GM19468 (cell line): ENCODE measurements around the gene IGF2BP3.

ENCODE experiments used
- ATAC-seq: cut with Tn5 transposase; IDR thresholded peaks from one replicate; pipeline ENCODE4 v1.9.1; 2021; ENCODE audit warnings: mild to moderate bottlenecking, moderate library complexity, moderate number of reproducible peaks; ENCODE audit not compliant: unreplicated experiment; ENCODE audit errors: extremely low read depth

The IGF2BP3 gene

DNA sequence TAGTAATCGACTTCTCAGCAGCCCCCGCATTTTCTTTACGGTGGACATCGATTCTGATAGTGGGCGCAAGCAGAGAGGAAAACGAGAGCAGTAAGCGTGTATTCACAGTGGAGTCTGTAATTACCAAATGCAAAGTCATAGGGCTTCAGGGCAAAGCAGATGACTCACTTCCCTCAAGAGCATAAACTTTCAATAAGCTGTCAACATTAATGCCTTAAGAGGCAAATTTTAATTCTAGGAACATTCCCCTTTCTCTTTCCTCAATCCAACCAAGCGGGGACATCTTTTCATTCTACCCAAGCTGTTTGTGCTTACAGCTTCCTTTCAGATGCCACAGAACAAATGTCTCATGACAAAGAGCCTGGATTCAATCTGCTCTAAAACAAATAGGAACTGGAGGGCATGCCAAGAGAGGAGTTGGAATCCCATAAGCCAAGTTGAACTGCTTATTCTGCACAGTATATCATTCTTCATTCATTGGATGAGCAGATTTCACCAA, 122.6 kb downstream of the IGF2BP3 start:
- ATAC-seq = no peak

DNA sequence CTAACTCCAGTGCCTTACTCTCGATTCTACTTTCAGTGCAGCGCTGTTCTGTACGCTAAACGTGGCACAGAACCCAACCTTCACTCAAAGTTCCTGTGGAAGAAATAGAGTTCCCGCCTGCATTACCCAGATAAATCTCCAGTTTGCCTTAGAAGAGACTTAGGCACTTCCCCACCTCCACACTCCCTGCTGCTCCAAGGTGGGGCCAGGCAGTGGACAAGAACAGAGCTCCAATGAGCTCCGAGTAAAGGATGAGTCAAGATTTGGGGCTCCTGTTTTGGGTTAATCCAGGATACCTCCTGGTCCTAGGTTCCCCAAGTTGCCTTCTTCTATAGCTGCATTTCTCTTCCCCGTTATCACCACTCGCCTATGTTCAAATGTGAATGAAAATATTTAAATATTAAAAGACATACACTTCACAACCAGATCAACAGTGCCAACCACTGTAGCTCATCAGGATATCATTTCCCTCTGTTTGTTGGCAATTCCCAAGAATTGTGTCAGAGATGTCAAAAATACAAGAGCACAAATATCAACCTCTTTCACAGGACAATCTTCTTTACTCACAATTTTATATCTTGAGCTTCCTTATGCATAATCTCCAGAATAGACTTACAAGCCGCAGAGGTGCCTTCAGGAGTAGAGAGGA, 123.1 kb downstream of the IGF2BP3 start:
- ATAC-seq = no peak

DNA sequence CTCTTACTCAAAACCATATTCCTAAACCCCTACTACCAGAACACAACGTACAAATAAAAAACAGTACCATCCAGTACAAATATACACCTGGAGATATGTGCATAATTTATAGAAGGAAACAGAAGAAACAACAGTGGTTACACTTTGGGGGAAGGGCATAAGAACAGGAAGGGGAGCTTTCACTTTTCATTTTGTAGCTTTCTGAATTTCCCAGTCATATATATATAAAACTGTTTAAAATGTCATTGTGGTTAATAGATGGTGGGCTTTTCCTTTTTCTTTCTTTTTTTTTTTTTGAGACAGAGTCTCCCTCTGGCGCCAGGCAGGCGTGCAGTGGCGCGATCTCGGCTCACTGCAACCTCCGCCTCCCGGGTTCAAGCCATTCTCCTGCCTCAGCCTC, 124.0 kb downstream of the IGF2BP3 start:
- no peak for ATAC-seq

DNA sequence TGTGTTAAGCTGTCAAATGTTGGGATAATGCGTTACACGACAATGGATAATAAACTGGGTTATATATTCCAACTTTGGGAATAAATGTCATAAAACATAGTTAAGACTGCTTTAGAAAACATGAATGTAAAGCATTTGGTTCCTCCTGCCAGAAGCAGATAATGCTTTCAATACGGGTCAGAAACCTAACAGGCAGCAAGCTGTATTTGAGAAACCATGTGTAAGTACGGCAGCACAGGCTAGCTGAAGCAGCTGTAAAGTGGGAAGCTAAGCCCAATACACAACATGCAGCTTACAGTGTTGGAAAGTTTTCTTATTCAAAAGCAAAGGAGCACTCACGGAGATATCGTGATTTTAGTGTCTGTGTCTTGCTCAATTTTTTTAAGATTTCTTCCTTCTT, 124.7 kb downstream of the IGF2BP3 start:
- no peak for ATAC-seq

DNA sequence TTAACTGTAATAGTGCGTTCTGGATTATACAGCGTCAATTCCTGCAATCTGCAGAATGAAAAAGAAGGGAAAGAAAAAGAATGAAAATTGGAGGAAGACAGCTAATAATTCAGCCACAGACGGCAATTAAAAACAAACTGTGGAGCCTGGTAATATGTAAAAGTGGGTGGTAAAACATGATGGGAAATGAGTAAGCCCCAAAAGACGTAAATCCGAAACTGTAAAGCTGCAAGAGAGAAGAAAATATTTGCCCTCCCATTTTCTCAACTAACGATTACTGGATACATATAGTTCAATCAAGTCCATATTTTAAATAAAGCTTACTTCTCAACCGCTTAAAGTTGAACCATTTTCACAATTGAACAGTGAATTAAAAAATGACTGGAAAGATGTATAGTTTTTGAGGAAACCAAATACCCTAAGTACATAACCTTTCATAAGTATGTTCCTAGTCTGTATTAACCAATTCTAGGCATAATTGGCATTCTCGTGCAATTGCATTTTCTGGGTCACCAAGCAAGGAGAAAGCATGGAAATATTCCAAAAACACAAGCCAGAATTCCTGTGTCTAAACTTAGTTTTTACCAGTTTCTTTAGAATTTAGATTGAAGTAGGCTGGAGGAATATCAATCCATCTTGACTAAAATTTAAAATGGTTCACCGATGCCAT, 126.3 kb downstream of the IGF2BP3 start:
- ATAC-seq = no peak

DNA sequence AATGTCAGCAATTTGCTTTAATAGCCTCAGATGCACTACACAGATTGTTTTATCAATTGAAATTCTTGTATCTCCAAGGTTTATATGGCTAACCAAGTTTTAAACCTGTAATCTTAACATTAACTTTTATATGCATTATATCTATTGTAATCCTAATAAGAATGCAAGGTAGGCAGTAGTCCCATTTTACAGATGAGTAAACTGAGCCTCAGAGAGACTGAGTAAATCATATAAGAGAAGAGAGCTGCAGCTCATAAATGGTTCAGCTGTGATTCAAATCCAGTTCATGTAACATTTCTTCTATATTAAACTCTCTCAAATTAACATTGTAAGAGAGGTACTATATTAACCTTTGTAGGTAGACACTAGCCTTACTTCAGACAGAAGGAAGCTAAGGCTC, 127.2 kb downstream of the IGF2BP3 start:
- ATAC-seq = no peak

DNA sequence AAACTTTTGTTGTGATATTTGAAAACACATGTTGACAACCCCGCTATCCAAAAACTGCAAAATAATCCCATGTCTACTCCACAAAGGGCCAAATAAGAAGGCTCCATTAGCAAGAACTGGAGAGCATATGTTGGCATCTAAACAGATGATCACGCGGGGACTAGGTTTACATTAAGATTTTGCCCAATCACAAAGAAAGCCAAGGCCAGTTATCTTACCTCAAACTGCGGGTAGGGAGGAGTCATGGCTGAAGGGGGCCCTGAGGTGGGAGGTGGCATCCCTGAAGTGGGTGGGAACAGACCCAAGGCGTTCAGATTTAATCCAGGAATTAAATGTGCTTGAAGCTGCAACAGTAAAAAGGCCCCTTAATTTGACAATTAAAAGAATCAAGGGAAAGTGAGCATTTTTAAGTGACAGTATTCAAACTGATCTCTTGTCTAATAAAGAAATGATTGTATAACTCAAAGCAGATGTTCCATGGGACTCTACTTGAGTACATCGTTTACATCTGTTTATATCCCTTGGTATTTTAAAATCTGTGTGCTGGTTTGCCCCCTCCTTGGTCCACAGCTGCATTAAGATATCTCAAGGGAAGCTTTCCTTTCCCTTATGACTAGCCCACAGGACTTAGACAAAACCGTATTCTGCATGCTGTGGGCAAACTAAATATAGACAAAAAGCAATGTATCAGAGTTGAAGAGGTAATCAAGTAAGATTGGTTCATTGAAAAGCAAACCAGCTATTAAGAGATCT, 128.3 kb downstream of the IGF2BP3 start:
- ATAC-seq = no peak

DNA sequence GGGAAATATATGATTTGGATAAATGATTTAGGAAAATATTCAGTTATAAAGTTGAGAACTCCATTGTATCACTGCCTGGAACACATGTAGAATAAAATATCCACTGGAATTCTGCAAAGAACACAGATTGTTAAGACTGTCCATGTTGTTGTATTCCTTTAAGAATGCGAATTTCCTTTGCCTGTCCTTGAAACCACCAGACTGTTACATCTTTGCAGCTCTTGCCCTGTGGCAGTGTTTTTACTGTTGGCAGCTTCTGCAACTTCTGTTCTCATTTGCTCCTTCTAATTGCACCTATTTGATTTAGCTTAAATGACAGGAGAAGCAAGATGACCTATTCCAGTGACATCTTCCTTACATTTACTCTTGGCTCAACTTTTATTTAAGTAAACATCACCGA, 131.4 kb downstream of the IGF2BP3 start:
- no peak for ATAC-seq

DNA sequence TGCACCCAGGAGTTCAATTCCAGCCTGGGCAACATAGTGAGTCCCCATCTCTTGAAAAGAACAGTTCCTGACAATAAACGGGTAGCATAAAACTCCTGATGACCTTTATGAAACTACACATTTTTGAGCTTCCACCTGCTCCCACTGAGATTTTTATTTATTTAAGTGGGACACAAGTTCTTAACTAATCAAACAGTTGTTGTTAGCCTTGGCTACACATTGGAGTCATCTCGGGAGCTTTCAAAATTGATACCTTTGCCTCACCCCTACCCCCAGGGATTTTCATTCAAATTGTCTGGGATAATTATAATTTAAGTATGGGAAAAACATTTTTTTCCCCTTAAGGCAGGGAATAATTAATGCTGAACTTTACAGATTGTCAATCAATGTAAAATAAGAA, 131.9 kb downstream of the IGF2BP3 start:
- no peak for ATAC-seq

DNA sequence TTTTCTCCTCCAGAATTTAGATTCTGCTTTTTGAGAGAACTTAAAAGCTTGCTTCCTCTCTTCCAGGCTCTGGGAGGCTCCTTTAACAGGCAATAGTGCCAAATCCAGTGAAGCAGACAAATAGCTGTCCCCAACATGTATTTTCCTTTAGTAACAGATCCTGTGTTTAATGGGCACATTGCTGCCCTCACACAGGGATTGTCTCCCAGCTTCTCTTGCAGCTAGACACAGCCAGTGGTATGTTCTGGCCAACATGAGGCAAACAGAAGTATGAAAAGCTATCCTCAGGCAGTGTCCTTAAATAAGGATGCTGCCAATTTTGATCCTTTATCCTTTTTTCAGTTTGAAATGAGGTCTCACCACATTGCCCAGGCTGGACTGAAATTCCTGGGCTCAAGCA, 132.9 kb downstream of the IGF2BP3 start:
- ATAC-seq = no peak

DNA sequence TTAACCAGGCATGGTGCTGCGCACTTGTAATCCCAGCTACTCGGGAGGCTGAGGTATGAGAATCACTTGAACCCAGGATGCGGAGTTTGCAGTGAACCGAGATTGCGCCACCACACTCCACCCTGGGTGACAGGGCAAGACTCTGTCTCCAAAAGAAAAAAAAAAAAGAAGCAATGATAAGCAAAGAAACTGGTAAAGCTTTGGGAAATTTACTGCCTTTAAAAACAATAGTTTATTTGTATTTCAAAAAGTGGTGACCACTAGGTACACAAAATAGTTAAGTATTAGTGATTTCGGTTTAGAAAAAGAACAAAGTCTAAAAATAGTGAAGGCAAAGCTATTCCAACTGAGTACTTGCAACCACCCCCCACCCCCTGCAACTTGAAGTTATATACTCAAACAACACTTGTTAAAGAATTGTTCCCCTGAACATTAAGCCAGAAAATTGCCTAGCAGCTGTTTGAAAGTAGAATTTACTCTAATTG, 133.4 kb downstream of the IGF2BP3 start:
- ATAC-seq = no peak

DNA sequence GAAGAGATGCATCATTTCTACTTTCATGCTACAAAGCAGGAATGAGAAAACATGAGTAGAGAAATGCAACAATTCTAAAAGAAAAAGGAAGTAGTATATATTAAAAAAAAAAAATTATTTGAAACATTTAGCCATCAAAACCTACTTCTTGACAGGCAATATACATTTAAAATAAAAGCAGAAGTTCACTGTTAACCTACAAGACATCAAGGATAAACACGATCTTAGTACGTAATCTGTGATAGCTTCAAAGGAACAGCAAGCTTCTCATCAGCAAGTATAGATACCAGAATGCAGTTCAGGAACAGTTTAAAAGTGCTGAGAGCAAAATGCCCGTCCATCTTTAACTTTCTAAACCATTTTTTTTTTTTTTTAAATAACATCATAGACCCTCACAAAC, 134.2 kb downstream of the IGF2BP3 start:
- ATAC-seq = no peak

DNA sequence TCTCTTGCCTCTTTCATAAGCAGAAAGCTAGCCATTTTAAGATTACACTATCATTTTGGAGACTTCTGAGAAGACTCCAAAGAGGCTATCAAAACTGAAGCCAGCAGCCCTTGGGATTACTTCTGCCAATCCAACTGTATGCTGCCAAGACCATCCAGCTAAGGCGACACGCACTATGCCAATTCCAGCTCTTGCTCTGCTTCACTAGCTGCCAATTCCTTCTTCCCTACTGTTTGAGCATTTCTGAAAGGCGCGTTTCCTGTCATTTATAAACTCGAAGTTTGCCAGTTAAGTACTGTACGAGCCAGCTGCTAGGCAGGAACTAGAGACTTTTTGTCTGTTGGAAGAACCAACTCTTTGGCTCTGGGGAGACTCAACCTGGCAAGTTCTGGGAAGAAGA, 134.7 kb downstream of the IGF2BP3 start:
- no peak for ATAC-seq

DNA sequence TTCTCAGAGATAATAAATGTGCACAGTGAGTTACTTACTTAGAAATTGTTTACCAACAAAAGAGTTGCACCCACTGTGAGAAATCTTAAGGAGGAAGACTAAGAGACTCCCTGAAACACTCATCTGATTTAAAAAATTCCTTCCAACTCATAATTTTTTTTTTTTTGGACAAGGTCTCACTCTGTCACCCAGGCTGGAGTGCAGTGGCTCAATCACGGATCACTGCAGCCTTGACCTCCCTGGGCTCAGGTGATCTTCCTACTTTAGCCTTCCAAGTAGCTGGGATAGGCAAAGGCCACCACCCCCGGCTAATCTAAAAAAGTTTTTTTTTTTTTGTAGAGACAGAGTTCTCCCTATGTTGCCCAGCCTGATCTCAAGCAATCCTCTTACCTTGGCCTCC, 135.2 kb downstream of the IGF2BP3 start:
- no peak for ATAC-seq

DNA sequence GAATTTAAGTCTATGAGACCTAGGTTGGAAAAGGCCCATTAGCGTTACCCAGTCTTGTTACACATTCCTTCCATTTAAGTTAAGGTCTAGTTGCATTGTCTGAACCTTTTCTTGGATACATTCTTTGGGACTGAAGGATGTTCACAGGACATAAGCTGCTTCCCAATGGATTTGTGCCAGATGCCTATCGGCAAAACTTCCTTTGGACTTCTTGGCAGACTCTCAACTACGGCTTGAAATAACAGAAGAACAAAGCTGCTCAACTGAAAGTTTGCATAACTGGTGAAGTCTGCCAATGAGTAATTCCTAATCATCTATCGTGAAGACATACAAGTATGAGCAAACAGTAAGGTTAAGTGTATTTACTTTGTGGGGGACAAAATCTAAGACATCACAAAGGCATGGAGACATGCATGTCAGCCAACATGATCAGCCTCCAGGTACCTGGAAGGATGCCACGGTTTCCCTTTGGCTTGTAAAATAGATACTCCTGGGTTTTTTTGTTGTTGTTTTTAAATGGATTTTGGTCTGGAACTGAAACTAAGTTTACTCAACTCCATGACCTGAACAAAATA, 135.7 kb downstream of the IGF2BP3 start:
- no peak for ATAC-seq

DNA sequence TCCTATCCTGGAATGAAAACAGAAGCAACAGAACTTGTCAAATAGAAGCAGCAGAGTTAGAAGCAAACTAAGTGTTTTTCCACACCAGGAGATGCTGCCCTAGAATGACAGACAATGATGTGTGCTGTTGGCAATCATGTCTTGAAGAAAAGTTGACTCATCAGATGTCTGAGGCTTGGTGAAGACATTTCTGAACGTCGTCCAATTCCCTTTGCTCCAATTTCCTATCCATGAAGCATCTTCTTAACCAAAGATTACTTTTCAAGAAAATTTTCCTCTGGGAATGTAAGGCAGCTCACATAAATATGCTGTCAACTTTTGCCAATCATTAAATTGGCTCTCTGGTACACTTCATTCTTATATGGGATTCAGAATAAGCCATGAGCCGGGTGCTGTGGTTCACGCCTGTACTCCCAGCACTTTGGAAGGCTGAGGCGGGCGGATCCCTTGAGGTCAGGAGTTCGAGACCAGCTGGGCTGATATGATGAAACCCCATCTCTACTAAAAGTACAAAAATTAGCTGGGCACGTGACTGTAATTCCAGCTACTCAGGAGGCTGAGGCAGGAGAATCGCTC, 136.5 kb downstream of the IGF2BP3 start:
- no peak for ATAC-seq

DNA sequence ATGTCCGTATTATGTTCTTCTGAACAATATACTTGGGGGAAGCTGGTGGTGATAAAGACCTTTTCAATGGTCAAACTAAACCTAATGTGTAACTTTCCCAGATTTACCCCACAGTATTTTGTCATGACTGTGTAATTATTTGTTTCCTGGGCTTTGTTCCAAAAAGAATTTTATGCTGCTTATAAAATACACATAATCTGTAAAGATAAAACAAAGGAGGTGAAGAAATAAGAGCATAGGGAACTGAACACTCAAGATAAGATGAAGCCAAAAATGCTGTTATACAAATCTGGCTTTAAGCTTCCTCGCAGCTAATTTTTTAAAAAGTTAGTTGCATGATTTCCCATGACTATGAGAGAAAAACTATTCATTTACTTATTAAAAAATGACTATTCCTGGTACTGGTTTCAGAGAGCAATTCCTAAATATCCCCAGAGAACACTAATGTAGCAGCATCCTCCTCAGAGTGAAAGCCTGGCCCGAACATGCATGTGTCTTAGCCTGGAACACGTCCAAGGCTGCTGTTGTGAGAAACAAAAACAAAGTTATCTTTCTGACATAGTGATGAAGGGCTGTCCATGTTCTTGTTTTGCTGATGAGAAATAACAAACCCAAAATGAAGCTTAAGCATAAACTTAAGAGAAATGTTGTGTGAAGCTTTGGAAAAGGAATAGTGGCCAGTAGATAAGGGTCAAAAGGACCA, 137.2 kb downstream of the IGF2BP3 start:
- no peak for ATAC-seq

DNA sequence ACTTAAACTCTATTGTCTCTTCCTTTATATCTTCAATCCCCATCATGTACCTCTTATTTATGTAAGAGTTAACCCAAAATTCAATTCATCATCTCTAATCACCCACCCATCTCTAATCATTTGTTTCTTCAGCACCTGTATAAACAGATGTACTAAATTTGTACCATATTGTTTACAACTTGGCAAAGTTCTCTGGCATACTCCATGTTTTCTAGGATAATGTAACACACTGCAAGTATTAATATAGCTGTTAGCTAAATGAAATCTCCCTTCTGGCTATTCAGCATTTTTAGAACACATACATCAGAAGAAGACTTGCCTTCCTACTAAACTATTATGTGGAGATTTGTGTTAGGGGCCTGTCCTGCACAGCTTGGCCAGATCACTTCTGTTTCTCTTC, 138.1 kb downstream of the IGF2BP3 start:
- no peak for ATAC-seq

DNA sequence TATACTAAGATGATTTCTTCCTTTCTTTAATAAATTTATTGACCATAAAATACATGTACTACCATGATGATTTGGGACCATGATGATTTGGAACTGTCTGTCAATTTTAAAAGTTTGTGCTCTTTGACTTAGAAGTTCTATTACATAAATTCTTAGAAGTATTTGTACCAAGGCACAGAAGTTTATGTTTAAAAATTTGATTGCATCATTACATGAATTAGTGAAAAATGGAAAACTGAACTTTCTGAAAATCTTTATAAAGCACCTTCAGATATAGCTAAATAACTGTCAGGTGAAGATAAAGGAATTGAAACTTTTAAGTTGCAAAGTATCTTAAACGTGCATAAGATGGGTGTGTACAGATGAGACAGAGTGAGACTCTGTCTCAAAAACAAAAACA, 139.2 kb downstream of the IGF2BP3 start:
- no peak for ATAC-seq

DNA sequence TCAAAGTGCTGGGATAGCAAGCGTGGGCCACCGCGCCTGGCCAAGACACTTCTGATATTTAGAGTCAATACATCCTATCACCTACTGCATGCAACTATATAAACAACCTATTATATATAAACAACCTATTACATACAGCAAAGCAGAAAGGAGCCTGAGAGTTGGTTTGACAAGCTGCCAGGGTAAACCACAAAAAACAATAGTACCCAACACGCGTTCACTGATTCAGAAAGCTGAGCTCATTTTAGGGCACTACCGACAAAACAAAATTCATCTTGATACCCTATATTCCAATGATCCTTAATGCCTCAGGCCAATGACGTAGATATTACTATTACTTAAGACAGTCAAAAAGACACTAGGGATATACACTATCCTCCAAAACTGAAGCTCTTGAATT, 154.9 kb downstream of the IGF2BP3 start:
- no peak for ATAC-seq
